ENCODE measurements around the gene DGKI.

The DGKI gene

GRCh38 chr7:137787301-137787976 lies 59.3 kb downstream of the DGKI start:
- no peak for DNase-seq (ENCODE audit: low read depth in 2 of 2)

DNA sequence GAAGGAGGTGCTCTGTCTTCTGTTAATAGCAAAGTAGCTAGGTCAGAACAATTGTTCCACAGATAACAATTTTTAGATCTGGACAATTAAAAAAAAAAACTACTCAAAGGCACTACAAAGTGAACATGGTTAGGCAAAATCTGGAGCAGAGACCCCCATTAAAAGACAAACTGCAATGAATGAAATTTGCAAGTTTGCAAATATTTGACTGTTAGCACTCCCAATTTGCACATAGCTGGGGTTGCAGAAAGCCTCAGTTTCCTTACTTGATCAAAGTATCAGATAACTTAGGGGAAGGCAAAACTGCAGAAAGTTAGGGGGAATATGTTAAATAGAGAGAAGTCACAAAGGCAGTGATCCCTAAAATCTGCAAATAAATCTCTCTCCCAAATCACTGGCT lies 68.3 kb downstream of the DGKI start:
- no peak for DNase-seq (ENCODE audit: low read depth in 2 of 2)

GRCh38 chr7:137774793-137775201 lies 72.0 kb downstream of the DGKI start:
- DNase-seq (ENCODE audit: low read depth in 2 of 2): no peak

DNA sequence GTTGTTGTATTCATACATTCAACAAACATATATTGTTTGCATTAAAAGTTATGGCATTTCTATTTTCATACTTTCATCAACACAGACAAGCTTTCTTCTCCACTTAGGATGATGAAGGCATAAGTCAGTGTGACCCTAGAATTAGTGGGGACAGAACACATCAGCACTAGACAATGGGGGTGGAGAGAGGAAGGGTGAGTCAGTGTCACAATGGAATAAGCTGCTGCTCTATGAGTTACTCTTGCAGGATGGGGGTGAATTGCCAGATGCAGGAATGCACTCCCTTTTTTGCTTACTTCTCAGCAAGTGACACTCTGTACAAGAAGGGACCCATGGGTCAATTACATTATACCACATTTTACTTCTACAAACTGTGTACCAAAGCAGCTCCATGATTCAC lies 74.0 kb downstream of the DGKI start:
- DNase-seq (ENCODE audit: low read depth in 2 of 2): no peak

- no peak for DNase-seq (ENCODE audit: low read depth in 2 of 2)
Observed at GRCh38 chr7:137772316-137772715, 74.5 kb downstream of the DGKI start.

DNA sequence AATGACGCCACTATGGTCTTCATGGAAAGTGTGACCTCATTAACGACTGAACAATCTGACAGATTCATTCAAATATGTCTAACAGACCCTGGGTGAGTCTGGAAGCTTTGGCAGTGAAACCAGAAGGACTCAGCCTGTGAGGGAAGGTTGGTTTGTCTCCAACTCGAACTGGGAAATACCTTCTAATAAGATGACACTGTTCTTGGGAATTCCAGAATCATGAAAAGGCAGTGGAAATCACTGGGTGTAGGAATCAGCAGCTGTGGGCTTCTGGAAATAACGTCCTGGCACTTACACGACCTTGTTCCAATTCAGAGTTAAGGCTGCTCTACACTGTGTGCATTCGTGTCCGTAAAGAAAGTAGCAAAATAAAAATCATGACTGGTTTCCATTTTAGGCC lies 75.1 kb downstream of the DGKI start:
- no peak for DNase-seq (ENCODE audit: low read depth in 2 of 2)

- no peak for DNase-seq (ENCODE audit: low read depth in 2 of 2)
Observed at GRCh38 chr7:137771273-137771672, 75.5 kb downstream of the DGKI start.

DNA sequence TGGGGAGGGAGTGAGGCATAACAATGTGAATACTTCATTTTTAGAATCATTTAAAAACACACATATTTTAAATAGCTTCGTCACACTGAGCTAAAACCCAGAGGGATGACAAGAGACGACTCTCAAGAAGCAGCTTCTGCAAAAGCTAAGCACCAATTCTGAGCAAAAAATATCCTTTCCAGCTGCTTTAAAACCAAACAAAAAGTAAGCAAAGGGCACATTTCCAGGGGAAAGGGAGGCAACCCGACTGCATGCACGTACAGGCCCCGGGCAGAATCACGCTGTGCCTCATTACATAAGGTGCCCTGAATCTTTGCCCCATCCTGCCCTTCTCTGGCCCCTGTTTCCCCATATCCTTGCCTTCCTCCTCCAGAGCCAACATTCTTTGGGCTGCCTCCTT lies 78.4 kb downstream of the DGKI start:
- no peak for DNase-seq (ENCODE audit: low read depth in 2 of 2)

DNA sequence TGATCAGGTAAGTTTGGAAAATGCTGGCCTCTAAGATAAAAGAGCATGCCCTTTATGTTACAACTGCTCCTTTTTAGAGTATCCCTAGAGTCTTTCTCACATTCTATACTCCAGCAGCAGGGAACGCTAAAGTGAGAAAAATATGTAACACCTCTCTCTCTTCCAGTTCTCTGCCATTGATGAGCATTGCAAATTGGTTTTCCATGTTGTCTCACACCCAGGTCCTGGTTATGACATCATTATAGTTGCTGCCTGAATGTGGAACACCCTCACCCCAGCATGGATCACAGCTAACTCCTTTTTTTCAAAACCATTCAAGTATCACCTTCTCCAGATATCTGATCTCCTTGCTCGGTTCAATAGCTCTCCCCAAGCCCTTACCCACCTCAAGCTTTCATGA lies 84.4 kb downstream of the DGKI start:
- DNase-seq (ENCODE audit: low read depth in 2 of 2): no peak

GRCh38 chr7:137760111-137760510 lies 86.7 kb downstream of the DGKI start:
- DNase-seq (ENCODE audit: low read depth in 2 of 2): no peak

GRCh38 chr7:137757146-137757925 lies 89.4 kb downstream of the DGKI start:
- no peak for DNase-seq (ENCODE audit: low read depth in 2 of 2)

DNA sequence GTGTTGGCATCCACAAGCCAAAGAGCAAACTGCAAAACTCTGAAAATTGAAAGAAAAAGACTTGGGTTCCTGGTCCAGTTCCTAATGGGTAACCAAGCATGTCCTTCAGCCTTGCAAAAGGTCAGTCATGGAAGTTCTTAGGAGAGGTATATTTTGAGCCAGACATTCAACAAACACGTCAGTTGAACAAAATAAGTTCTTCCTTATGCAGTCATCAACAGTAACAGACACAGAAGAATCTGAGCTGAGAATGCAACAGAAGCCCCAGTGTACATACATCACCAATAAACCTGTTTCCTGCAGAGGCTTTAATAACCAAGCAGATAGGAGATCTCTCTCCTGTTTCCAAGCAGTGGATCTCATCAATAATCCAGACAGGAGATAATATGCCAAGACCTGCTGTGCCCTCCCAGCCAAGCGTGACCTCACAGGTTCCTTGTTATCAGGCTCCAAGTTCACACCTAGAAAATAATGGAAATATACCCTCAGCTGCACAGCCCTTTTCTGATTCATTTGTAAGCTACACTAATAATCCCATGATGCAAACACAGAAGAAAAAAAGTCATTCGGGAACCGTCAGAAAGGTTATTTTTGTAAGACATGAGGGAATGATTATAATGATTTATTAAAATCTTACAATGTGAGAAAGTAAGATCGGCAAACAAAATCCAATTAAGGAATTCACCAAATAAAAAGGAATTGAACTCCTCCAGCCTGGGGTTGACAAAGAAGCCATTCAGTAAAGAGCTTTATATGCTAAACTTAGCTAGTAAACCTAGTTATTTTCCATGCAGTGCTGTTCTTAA lies 90.7 kb downstream of the DGKI start:
- DNase-seq (ENCODE audit: low read depth in 2 of 2): no peak

DNA sequence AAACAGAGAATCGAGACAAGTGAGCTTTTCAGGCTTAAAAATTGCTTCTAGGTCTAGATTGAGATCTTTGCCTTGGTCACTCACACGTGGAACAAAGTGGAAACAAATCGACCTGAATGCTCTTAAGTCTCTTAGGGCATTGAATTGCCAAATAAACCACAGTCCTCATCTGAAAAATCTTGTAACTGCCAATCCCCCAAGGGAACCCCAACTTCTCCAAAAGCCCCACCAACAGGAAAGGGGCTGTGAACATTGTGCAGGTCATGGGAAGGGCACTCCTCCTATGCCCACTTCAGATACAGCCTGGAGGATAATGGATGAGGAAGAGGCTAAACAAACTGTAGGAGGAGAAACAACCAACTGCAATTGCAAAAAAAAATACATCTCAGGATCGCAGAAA lies 91.3 kb downstream of the DGKI start:
- DNase-seq (ENCODE audit: low read depth in 2 of 2): no peak

DNA sequence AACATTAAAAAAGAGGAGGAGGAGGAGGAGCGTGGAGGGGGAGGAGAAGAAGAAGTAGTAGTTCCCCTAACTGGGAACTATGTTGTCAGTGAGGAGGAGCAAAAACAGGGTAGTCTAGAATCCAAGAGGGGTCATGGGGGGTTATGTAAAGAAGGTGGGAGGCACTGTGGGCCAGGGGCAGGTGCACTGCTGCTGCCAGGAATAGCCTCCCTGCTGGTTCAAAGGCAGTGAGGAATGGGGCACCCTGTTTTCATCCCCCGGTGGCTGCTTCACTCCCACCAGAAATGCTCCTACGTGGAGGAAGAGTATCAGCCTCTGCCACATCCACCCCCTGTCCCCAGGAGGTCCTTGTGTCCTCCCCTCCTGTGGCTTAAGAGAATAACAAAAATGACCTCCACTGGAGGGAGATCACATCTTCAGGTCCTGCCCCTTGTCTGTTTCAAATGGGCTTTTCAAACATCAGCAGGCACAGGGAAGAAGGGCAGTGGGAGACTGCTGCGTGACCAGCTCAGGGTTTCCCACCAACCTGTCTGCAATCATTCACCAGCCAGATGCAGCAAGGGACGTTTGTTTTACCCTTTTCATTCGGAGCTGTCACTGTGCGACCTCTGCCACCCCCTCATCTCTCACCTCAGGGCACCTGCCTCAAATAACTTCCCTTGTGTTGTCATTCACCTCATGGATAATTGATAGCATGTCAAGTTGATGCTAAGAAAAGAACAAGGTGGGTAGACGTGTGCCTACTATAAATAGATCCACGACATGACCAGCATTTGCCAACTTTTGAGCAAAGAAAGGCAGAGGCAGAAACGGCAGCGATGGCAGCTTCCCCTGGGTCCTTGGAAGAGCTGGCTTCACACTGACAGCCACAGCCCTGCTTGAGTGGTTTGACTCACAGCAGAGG lies 92.6 kb downstream of the DGKI start:
- DNase-seq (ENCODE audit: low read depth in 2 of 2): no peak

DNA sequence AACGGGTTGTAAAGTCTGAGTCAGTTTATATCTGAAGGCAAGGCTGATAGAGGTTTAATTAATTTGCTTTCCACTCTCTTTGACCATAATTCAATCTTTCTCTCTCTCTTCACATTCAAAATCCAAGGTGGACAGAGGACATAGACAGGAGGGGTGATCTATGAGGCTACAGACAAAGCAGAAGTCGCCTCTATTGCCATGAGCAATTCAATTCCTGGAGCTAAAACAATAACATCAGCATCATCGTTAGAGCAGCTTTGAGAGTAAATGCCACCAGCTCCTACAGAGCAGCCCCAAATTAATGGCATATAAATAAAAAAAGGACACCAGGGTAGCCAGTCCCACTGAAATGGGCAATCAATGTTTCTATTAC lies 93.2 kb downstream of the DGKI start:
- no peak for DNase-seq (ENCODE audit: low read depth in 2 of 2)

GRCh38 chr7:137753067-137753466 lies 93.7 kb downstream of the DGKI start:
- no peak for DNase-seq (ENCODE audit: low read depth in 2 of 2)

DNA sequence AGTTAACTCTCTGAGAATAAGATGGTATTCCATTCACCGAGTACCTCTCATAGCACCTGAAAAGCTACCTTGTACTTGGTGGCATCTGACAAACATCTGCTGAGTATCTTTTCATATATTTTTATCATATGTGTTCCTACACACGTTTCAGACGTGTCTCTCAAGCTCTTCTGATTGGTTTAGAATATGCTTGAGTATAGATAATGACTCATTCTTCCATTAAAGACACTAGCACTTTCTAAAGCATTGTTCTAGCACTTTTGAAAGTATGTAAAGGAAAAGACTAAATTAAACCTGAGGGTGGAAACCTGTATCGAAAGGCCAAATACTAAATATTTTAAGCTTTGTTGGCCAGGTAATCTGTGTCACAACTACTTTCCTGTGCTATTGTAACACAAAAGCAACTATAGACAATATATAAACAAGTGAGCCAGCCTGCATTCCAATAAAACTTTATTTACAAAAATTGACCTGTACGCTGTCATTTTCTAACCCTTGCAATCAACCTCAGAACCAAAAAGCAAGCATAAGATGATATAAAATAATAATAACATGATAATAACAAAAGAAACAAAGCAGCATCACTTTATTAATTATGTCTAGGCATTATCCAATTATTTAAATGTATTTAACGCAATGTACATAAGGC lies 95.3 kb downstream of the DGKI start:
- DNase-seq (ENCODE audit: low read depth in 2 of 2): no peak

- no peak for DNase-seq (ENCODE audit: low read depth in 2 of 2)
Observed at GRCh38 chr7:137747359-137748031, 99.3 kb downstream of the DGKI start.

GRCh38 chr7:137743021-137743420 lies 103.8 kb downstream of the DGKI start:
- DNase-seq (ENCODE audit: low read depth in 2 of 2): no peak

DNA sequence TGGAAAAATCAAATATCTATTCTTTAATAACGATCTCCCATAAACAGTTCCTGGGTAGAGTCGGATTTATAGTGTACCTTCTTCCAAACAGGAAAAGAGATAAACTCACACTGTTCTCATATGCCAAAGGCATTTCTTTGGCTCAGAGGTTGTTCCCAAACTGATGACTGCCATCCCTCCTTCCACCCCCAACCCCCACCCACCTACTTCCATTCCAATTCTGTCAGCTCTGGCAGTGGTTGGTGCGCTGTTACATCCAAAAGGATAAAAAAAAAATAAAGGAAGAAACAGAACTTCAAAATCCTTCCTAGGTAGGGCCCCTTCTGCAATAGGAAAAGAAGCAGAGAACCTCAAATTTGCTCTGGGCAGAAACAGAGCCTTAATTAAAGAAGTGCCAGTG lies 104.7 kb downstream of the DGKI start:
- no peak for DNase-seq (ENCODE audit: low read depth in 2 of 2)

- no peak for DNase-seq (ENCODE audit: low read depth in 2 of 2)
Observed at GRCh38 chr7:137741443-137741842, 105.3 kb downstream of the DGKI start.
